Right lung (tissue), 5 donors: ENCODE results near the gene CELA1. TPM values are rescaled to one million over a fixed set of nuclear protein-coding genes. Genes with fewer than 3 reads are reported as not detected.
"Not testable (repeated sequence)": the region's sequence is repeated elsewhere in the genome, so short reads cannot be mapped to it uniquely, and the experiment has no call there.

Experiments used
- DNase-seq, 2 donors: peaks; one replicate each; pipeline ENCODE4 v3.0.0-alpha.2; 2013
- polyA plus RNA-seq, 5 donors: library from polyadenylated mRNA; unstranded; fragments of 120-200 nt; gene quantifications; one replicate each; pipeline versions ENCODE4 v1.2.1 to v1.2.3, GENCODE V29; 2013; ENCODE audit warnings: inconsistent platforms in 1 of 5, low replicate concordance in 1 of 5; ENCODE audit not compliant: insufficient read length in 5 of 5, insufficient read depth in 1 of 5

The CELA1 gene
- polyA plus RNA-seq, 5 donors, result not detected

GRCh38 chr12:51343201-51343600 lies 3.3 kb downstream of the CELA1 start:
- DNase-seq, result no peak

GRCh38 chr12:51342416-51342815 lies 4.1 kb downstream of the CELA1 start:
- no peak for DNase-seq

GRCh38 chr12:51341251-51342007 lies 5.0 kb downstream of the CELA1 start:
- peak; percentile 62 to 75 for DNase-seq

- no peak for DNase-seq
Measured at GRCh38 chr12:51339750-51340149, 6.7 kb downstream of the CELA1 start.

- not testable (repeated sequence) for DNase-seq
Measured at GRCh38 chr12:51337336-51337735, 9.1 kb downstream of the CELA1 start.

GRCh38 chr12:51335931-51336330 lies 10.5 kb downstream of the CELA1 start:
- DNase-seq, result no peak

GRCh38 chr12:51334764-51335163 lies 11.7 kb downstream of the CELA1 start:
- DNase-seq, result no peak

GRCh38 chr12:51333536-51333935 lies 12.9 kb downstream of the CELA1 start:
- DNase-seq, result no peak

- no peak for DNase-seq
Measured at GRCh38 chr12:51330186-51330585, 16.3 kb downstream of the CELA1 start.

GRCh38 chr12:51329742-51330141 lies 16.7 kb downstream of the CELA1 start:
- DNase-seq, result no peak

- DNase-seq, result no peak
Measured at GRCh38 chr12:51328587-51328986, 17.9 kb downstream of the CELA1 start.

- peak in 1 of 2 donors; percentile 27 for DNase-seq
Measured at GRCh38 chr12:51326698-51327439, 19.6 kb downstream of the CELA1 start.

GRCh38 chr12:51324953-51325352 lies 21.5 kb downstream of the CELA1 start:
- DNase-seq, result no peak

GRCh38 chr12:51323966-51324895 lies 22.2 kb downstream of the CELA1 start, which contains the start of gene BIN2:
Gene BIN2 (minus strand): TSS chr12:51324174. CDS start chr12:51324102, 72 bp downstream.
- no peak for DNase-seq

GRCh38 chr12:51323317-51323960 lies 23.0 kb downstream of the CELA1 start:
- DNase-seq, result no peak

- DNase-seq, result no peak
Measured at GRCh38 chr12:51322452-51322851, 24.0 kb downstream of the CELA1 start.

- no peak for DNase-seq
Measured at GRCh38 chr12:51321882-51322281, 24.6 kb downstream of the CELA1 start.

- DNase-seq, result no peak
Measured at GRCh38 chr12:51320695-51321320, 25.7 kb downstream of the CELA1 start.

GRCh38 chr12:51320311-51320694 lies 26.2 kb downstream of the CELA1 start:
- DNase-seq, result no peak

- no peak for DNase-seq
Measured at GRCh38 chr12:51318846-51319599, 27.5 kb downstream of the CELA1 start.
